Testis (tissue), 3 donors: ENCODE results near the gene WDR33. TPM values are rescaled to one million over a fixed set of nuclear protein-coding genes. Genes with fewer than 3 reads are reported as not detected.

Experiments used
- DNase-seq: peaks from one replicate; pipeline ENCODE4 v3.0.0-alpha.2; 2019
- H3K27ac ChIP-seq, 2 donors: fragments of 200-600 bp; sonication (generic); one replicate each; pipeline ENCODE4 v1.5.1; 2019
- H3K27me3 ChIP-seq: fragments of 200-600 bp; sonication (generic); one replicate; pipeline ENCODE4 v1.5.1; 2019
- H3K36me3 ChIP-seq: fragments of 200-600 bp; sonication (generic); one replicate; pipeline ENCODE4 v1.5.1; 2017; ENCODE audit warnings: low read depth; ENCODE audit errors: missing control alignments
- H3K4me1 ChIP-seq: fragments of 200-600 bp; sonication (generic); one replicate; pipeline ENCODE4 v1.5.1; 2019
- H3K4me3 ChIP-seq, 2 donors: fragments of 200-600 bp; sonication (generic); one replicate each; pipeline ENCODE4 v1.5.1; 2017 to 2019
- H3K9me3 ChIP-seq: fragments of 200-600 bp; sonication (generic); one replicate; pipeline ENCODE4 v1.5.1; 2017
- CTCF ChIP-seq, 3 experiments: fragments of 450-650 bp in 2 of 3; fragments of 200-600 bp in 1 of 3; sonication (generic) in 1 of 3; IDR thresholded peaks; one replicate each; pipeline ENCODE4 v1.5.1; 2016 to 2019; ENCODE audit warnings: antibody characterized with exemption in 3 of 3, mild to moderate bottlenecking in 2 of 3, moderate library complexity in 1 of 3
- POLR2A ChIP-seq: fragments of 450-650 bp; IDR thresholded peaks from one replicate; pipeline ENCODE4 v1.6.1; 2017; ENCODE audit warnings: antibody characterized with exemption, mild to moderate bottlenecking, moderate library complexity
- WGBS, 2 donors: methylation state at CpG; one replicate each; pipeline ENCODE4 v1.1.5; 2018; 5-methylcytosine and 5-hydroxymethylcytosine counted together
- intact Hi-C: fragments of 100-400 bp; cut with DNase I; formaldehyde crosslinking; loops from one replicate; pipeline ENCODE4 v1.15.1; 2023; ENCODE audit warnings: low total_unique reads
- polyA plus RNA-seq: library from polyadenylated mRNA; stranded (reverse); fragments of 350-450 nt; fragmentation: Illumina TruSeq; extraction: RNeasy Lipid Tissue Mini Kit (QIAGEN cat#74804); gene quantifications from one replicate; pipeline ENCODE4 v1.2.3, GENCODE V29; 2014; ENCODE audit warnings: low read depth, low replicate concordance; ENCODE audit not compliant: insufficient read depth
- total RNA-seq, 2 donors: library from RNA; depleted of rRNA; stranded (reverse); fragments of >200 nt; gene quantifications; one replicate each; pipeline ENCODE4 v1.2.3, GENCODE V29; 2016

Gene WDR33
- total and polyA plus RNA-seq, 3 donors from 2014 or later = 57.4 to 65.8 (median 62.1) TPM

GRCh38 chr2:127786048-127786809 is 24.7 kb downstream of the WDR33 start:
- Histone ChIP-seq H3K27me3 (no peaks in the 10 kb centered on the region), H3K27ac (no peak overlapping the region), H3K36me3 (no peaks in the 10 kb centered on the region), H3K4me3 (no peak overlapping the region), H3K4me1 (peaks cover 6% of the 10 kb centered on the region), H3K9me3 (no peaks in the 10 kb centered on the region)
- TF ChIP-seq POLR2A = no peak
- no peak for TF ChIP-seq CTCF (IDR thresholded peaks at IDR 0.05)
- whole genome bisulfite sequencing, 2 donors = 91% methylated on average over 6 of the region's 6 CpGs
- no peak for DNase-seq
- intact Hi-C loops = no loop called here

DNA sequence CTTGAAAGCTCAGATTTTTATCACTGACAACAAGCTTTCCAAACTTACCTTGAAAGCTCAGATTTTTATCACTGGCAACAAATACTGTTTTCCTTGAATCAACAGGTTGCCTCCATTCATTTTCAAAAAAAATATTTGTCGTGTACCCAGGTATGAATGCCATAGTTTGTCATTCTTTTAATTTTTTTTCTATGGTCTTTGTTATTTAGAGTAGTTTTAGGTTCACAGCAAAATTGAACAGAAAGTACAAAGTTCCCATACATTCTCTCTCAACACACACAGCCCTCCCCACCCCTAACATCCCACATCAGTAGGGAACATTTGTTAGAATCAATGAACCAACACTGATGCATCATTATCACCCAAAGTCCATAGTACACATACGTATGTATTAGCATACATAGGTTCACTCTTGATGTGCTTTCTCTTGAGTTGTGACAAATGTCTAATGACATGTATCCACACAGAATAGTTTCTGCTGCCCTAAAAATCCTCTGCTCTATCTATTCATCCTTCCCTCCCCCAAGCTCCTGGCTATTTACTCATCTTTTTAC is 25.9 kb downstream of the WDR33 start:
- Histone ChIP-seq H3K4me1 (peaks cover 6% of the 10 kb centered on the region), H3K27ac (no peak overlapping the region), H3K27me3 (no peaks in the 10 kb centered on the region), H3K9me3 (no peaks in the 10 kb centered on the region), H3K36me3 (no peaks in the 10 kb centered on the region), H3K4me3 (no peak overlapping the region)
- no peak for DNase-seq
- WGBS, 2 donors = 77 to 90% methylated on average over 2 of the region's 2 CpGs
- intact Hi-C loops = no loop called here
- TF ChIP-seq CTCF (IDR thresholded peaks at IDR 0.05) (no peak), POLR2A (no peak)

DNA sequence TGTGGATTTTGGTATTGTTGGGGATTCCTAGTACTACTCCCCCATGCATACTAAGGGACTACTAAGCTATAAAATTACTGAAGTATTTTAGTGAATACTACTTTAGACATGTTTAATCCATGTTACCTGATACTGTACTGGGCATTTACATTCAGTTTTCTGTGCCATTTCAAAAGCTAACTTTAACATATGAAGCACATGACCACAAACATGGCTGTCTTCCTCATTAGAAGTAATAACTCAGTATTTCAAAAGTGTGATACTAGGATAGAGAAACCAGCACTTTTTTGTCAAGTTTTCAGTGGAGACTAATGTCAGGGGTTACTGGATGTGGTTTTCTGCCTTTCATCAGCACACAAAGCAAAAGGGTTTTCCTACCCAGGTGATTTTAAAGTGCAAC is 27.9 kb downstream of the WDR33 start:
- TF ChIP-seq CTCF (IDR thresholded peaks at IDR 0.05) (no peak), POLR2A (no peak)
- no peak overlapping the region for H3K4me3 ChIP-seq
- peaks cover 6% of the 10 kb centered on the region for H3K4me1 ChIP-seq
- no peaks in the 10 kb centered on the region for H3K27me3 ChIP-seq
- H3K36me3 ChIP-seq = no peaks in the 10 kb centered on the region
- no peaks in the 10 kb centered on the region for H3K9me3 ChIP-seq
- no peak for DNase-seq
- H3K27ac ChIP-seq = no peak overlapping the region
- intact Hi-C loops = no loop called here

DNA sequence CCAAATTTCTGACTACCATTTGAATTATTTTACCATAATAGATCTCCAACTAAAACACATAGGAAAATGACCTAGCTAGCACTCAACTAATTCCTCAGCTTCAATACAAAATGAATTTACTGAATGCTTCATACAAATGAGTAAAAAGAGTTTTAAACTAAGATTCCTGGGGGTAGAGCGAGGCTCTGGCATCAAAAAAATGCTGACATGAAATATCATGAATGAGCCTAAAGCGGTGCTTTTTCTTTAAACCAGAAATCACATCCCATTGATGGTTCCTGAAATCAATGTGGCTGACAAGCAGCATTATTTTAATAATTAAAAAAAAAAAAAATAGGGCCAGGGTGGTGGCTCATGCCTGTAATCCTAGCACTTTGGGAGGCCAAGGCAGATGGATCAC is 32.1 kb downstream of the WDR33 start:
- no peak for DNase-seq
- Histone ChIP-seq H3K9me3 (no peaks in the 10 kb centered on the region), H3K4me1 (peaks cover 10% of the 10 kb centered on the region), H3K27ac (no peak overlapping the region), H3K4me3 (no peak overlapping the region), H3K27me3 (no peaks in the 10 kb centered on the region), H3K36me3 (no peaks in the 10 kb centered on the region)
- no peak for TF ChIP-seq CTCF (IDR thresholded peaks at IDR 0.05)
- no peak for TF ChIP-seq POLR2A
- 93 to 96% methylated on average over 2 of the region's 2 CpGs for WGBS, 2 donors
- intact Hi-C loops = no loop called here

DNA sequence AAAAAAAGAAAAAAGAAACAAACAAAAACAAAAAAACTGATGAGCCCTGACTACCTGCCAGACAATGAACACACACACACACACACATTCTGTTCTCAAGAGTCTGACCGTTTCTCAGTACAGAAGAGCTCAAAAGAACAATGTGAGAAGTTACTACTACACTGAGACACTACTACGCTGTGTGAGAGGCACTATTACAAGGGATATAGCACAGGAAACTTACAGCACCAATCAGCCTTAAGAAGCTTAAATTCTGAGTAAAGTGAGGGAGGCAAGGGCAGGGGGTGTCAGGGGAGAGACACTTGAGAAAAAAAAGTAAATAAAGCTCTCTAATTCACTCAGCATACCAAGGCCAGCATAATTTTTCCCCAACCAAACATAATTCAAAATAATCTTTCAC is 32.5 kb downstream of the WDR33 start:
- no peak for TF ChIP-seq POLR2A
- TF ChIP-seq CTCF (IDR thresholded peaks at IDR 0.05) = no peak
- Histone ChIP-seq H3K4me1 (peaks cover 10% of the 10 kb centered on the region), H3K9me3 (no peaks in the 10 kb centered on the region), H3K27me3 (no peaks in the 10 kb centered on the region), H3K4me3 (no peak overlapping the region), H3K27ac (no peak overlapping the region), H3K36me3 (no peaks in the 10 kb centered on the region)
- 48 to 60% methylated on average over 2 of the region's 2 CpGs for WGBS, 2 donors
- DNase-seq = no peak
- intact Hi-C loops = no loop called here
